HepG2 (cell line): ENCODE data around the gene CLEC16A. TPM values are rescaled to one million over a fixed set of nuclear protein-coding genes. Genes with fewer than 3 reads are reported as not detected.

Source experiments
- FOXA3 ChIP-seq: IDR thresholded peaks from 2 replicates; pipeline ENCODE4 v1.6.1; 2016; ENCODE audit warnings: missing genetic modification reagents, missing compliant biosample characterization
- HNRNPUL1 ChIP-seq: fragments of 200-400 bp; formaldehyde crosslinking; IDR thresholded peaks from 2 replicates; pipeline ENCODE4 v1.6.1; 2017; ENCODE audit warnings: low read depth, mild to moderate bottlenecking, low read length, moderate library complexity
- JUND ChIP-seq: sonication (generic); formaldehyde crosslinking; IDR thresholded peaks from 2 replicates; pipeline ENCODE4 v1.8.0; 2022; ENCODE audit warnings: mild to moderate bottlenecking, missing genetic modification reagents
- MLXIP ChIP-seq: sonication (generic); formaldehyde crosslinking; IDR thresholded peaks from 2 replicates; pipeline ENCODE4 v1.9.0; 2021; ENCODE audit warnings: missing genetic modification reagents, borderline replicate concordance
- NR2F2 ChIP-seq: IDR thresholded peaks from 2 replicates; pipeline ENCODE4 v1.6.1; 2012; ENCODE audit warnings: low read depth, inconsistent platforms, borderline replicate concordance
- POLR2AphosphoS2 ChIP-seq: IDR thresholded peaks from 2 replicates; pipeline ENCODE4 v1.6.1; 2011; ENCODE audit warnings: low read depth, low read length, improper control_type of control experiment
- PTBP1 ChIP-seq: fragments of 200-400 bp; formaldehyde crosslinking; IDR thresholded peaks from 2 replicates; pipeline ENCODE4 v1.6.1; 2018; ENCODE audit warnings: low read length, low read depth; ENCODE audit not compliant: poor library complexity, severe bottlenecking
- SNAPC2 ChIP-seq: sonication (generic); formaldehyde crosslinking; IDR thresholded peaks from 2 replicates; pipeline ENCODE4 v1.8.1; 2022; ENCODE audit warnings: mild to moderate bottlenecking, missing genetic modification reagents
- THRA ChIP-seq: sonication (generic); formaldehyde crosslinking; IDR thresholded peaks from 2 replicates; pipeline ENCODE4 v1.4.0; 2020; ENCODE audit warnings: missing genetic modification reagents, borderline replicate concordance
- ZBTB20 ChIP-seq: sonication (generic); formaldehyde crosslinking; IDR thresholded peaks from 2 replicates; pipeline ENCODE4 v1.8.1; 2023; ENCODE audit warnings: missing genetic modification reagents, low read depth, mild to moderate bottlenecking, borderline replicate concordance
- ZBTB21 ChIP-seq: sonication (generic); formaldehyde crosslinking; IDR thresholded peaks from 2 replicates; pipeline ENCODE4 v1.4.0; 2020; ENCODE audit warnings: missing genetic modification reagents
- ZEB1 ChIP-seq: IDR thresholded peaks from 2 replicates; pipeline ENCODE4 v1.6.1; 2012; ENCODE audit warnings: mild to moderate bottlenecking, low read depth, inconsistent platforms; ENCODE audit not compliant: insufficient replicate concordance
- ZNF138 ChIP-seq: sonication (generic); formaldehyde crosslinking; IDR thresholded peaks from 2 replicates; pipeline ENCODE4 v1.5.0; 2020; ENCODE audit warnings: mild to moderate bottlenecking, low read depth, missing genetic modification reagents
- ZNF160 ChIP-seq: sonication (generic); formaldehyde crosslinking; IDR thresholded peaks from 2 replicates; pipeline ENCODE4 v1.8.0; 2022; ENCODE audit warnings: mild to moderate bottlenecking, inconsistent platforms, missing genetic modification reagents
- ZNF18 ChIP-seq: sonication (generic); formaldehyde crosslinking; IDR thresholded peaks from 2 replicates; pipeline ENCODE4 v1.8.0; 2022; ENCODE audit warnings: mild to moderate bottlenecking, missing genetic modification reagents; ENCODE audit not compliant: insufficient replicate concordance
- ZNF34 ChIP-seq: sonication (generic); formaldehyde crosslinking; IDR thresholded peaks from 2 replicates; pipeline ENCODE4 v1.4.0; 2020; ENCODE audit warnings: mild to moderate bottlenecking, missing genetic modification reagents, borderline replicate concordance
- ZNF460 ChIP-seq: sonication (generic); formaldehyde crosslinking; IDR thresholded peaks from 2 replicates; pipeline ENCODE4 v1.5.1; 2020; ENCODE audit warnings: missing genetic modification reagents, mild to moderate bottlenecking, borderline replicate concordance
- ZNF552 ChIP-seq: sonication (generic); formaldehyde crosslinking; IDR thresholded peaks from 2 replicates; pipeline ENCODE4 v1.9.0; 2022; ENCODE audit warnings: missing genetic modification reagents, mild to moderate bottlenecking, borderline replicate concordance
- ZNF577 ChIP-seq: sonication (generic); formaldehyde crosslinking; IDR thresholded peaks from 2 replicates; pipeline ENCODE4 v1.4.0; 2020; ENCODE audit warnings: mild to moderate bottlenecking, low read depth, missing genetic modification reagents, borderline replicate concordance
- ZNF598 ChIP-seq: sonication (generic); formaldehyde crosslinking; IDR thresholded peaks from 2 replicates; pipeline ENCODE4 v1.5.1; 2020; ENCODE audit warnings: mild to moderate bottlenecking, missing genetic modification reagents, borderline replicate concordance
- ZNF639 ChIP-seq: conservative IDR thresholded peaks from 2 replicates; pipeline ENCODE4 v1.6.1; 2018; ENCODE audit warnings: missing genetic modification reagents
- polyA plus RNA-seq, 8 experiments: library from polyadenylated mRNA; depleted of rRNA in 3 of 8; stranded (reverse) in 7 of 8; unstranded in 1 of 8; fragments of >200 nt; fragmentation: Illumina TruSeq in 4 of 8; extraction: Trizol in 4 of 8; gene quantifications; 2 replicates each; pipeline versions ENCODE4 v1.2.1 to v1.2.3, GENCODE V29; 2011 to 2016; ENCODE audit warnings: low read depth in 4 of 8, missing spikeins in 1 of 8, mixed read lengths in 1 of 8; ENCODE audit not compliant: insufficient read depth in 1 of 8
- total RNA-seq, 5 experiments: library from RNA; depleted of rRNA; stranded (reverse); fragments of >200 nt; fragmentation: Illumina TruSeq; extraction: Trizol; gene quantifications; 2 replicates each; pipeline ENCODE4 v1.2.3, GENCODE V29; 2016; ENCODE audit warnings: low read depth in 1 of 5

The CLEC16A gene
- total and polyA plus RNA-seq, 2 of the 13 experiments (the other 11 are each of a cell fraction or from before 2014, with no cell fraction given), result 8.5 to 10.3 TPM

GRCh38 chr16:10944249-10945064, at the start of gene CLEC16A (continued):
- TF ChIP-seq ZNF598 (CRISPR knock-in tag) (peak; percentile 95; the same call in 1 of the 2 replicates), ZNF460 (CRISPR knock-in tag) (no peak), ZNF160 (CRISPR knock-in tag) (no peak; the same call in 1 of the 2 replicates), ZNF138 (CRISPR knock-in tag) (peak; percentile 49; the same call in 1 of the 2 replicates), ZEB1 (peak; percentile 60), ZNF577 (CRISPR knock-in tag) (no peak), NR2F2 (no peak; the same call in 1 of the 2 replicates), ZBTB20 (peak; percentile 87; the same call in 1 of the 2 replicates), SNAPC2 (CRISPR knock-in tag) (peak; percentile 72), ZNF552 (CRISPR knock-in tag) (no peak; the same call in 1 of the 2 replicates), JUND (CRISPR knock-in tag) (no peak), ZNF639 (CRISPR knock-in tag) (peak; percentile 96), ZNF34 (CRISPR knock-in tag) (no peak), FOXA3 (CRISPR knock-in tag) (peak; percentile 85), HNRNPUL1 (peak; percentile 65; the same call in 1 of the 2 replicates), THRA (CRISPR knock-in tag) (peak; percentile 84), PTBP1 (no peak), ZNF18 (CRISPR knock-in tag) (peak; percentile 64), MLXIP (CRISPR knock-in tag) (no peak; the same call in 1 of the 2 replicates), ZBTB21 (CRISPR knock-in tag) (no peak), POLR2AphosphoS2 (no peak)
